GM12878 (cell line): ENCODE data around the gene IGF1R.

Experiments
- BRCA1 ChIP-seq: IDR thresholded peaks from 2 replicates; pipeline ENCODE4 v1.6.1; 2011; ENCODE audit warnings: low read depth, low read length, improper control_type of control experiment
- EZH2 ChIP-seq: IDR thresholded peaks from 2 replicates; pipeline ENCODE4 v1.6.1; 2012; ENCODE audit warnings: low read depth, mild to moderate bottlenecking, control low read depth, inconsistent platforms, low read length, borderline replicate concordance; ENCODE audit not compliant: control insufficient read depth
- POLR2A ChIP-seq: IDR thresholded peaks from 2 replicates; pipeline ENCODE4 v1.6.1; 2011; ENCODE audit warnings: low read depth, mild to moderate bottlenecking, low read length
- RFX5 ChIP-seq: IDR thresholded peaks from 2 replicates; pipeline ENCODE4 v1.6.1; 2011; ENCODE audit warnings: low read depth, low read length, improper control_type of control experiment
- SUZ12 ChIP-seq: fragments of 200-600 bp; sonication (generic); IDR thresholded peaks from one replicate; pipeline ENCODE4 v1.6.1; 2018; ENCODE audit warnings: antibody characterized with exemption, mild to moderate bottlenecking; ENCODE audit not compliant: unreplicated experiment
- TAF1 ChIP-seq: IDR thresholded peaks from 2 replicates; pipeline ENCODE4 v1.6.1; 2011; ENCODE audit warnings: mild to moderate bottlenecking, low read depth, low read length, borderline replicate concordance
- TF ChIP-seq, protein P1 (sequence below), 3 experiments: IDR thresholded peaks in 2 of 3; conservative IDR thresholded peaks in 1 of 3; 2 replicates each; pipeline ENCODE4 v1.5.1; 2011; ENCODE audit warnings: low read depth in 3 of 3, low read length in 3 of 3, mild to moderate bottlenecking in 3 of 3, control low read depth in 2 of 3, moderate library complexity in 2 of 3, inconsistent platforms in 1 of 3, mixed read lengths in 1 of 3; ENCODE audit not compliant: control insufficient read depth in 2 of 3, insufficient read depth in 1 of 3; ENCODE audit errors: extremely low read depth in 1 of 3

DNA sequence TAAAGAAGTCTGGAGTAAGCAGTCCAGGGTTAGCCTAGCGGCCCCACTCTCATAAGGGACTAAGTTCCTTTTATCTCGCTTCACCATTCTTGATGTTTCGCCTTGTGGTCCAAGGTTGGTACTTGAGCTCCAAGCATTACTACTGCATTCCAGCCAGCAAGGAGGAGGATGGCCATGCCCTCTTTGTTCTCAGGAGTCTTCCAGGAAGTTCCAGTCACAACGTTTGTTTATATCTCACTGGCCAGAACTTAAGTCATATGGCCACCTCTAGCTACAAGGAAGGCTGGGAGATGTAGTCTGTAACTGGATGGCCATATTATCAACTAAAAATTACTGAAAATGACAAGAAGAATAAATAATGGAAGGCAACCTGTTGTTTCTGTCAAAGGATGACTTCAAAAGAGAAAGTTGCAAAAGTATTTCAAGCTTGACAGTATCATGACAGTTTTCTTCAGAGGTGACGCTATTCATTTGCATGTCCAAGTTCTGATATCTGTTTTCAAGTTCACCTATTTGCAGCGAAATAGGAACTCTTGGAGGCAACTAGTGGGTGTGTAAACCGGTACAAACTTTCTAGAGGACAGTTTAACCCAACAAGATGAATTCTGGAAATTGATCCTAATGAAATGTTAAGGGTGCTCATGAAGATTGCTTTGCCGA is 240.6 kb downstream of the IGF1R start:
- TF ChIP-seq, protein P1, sequence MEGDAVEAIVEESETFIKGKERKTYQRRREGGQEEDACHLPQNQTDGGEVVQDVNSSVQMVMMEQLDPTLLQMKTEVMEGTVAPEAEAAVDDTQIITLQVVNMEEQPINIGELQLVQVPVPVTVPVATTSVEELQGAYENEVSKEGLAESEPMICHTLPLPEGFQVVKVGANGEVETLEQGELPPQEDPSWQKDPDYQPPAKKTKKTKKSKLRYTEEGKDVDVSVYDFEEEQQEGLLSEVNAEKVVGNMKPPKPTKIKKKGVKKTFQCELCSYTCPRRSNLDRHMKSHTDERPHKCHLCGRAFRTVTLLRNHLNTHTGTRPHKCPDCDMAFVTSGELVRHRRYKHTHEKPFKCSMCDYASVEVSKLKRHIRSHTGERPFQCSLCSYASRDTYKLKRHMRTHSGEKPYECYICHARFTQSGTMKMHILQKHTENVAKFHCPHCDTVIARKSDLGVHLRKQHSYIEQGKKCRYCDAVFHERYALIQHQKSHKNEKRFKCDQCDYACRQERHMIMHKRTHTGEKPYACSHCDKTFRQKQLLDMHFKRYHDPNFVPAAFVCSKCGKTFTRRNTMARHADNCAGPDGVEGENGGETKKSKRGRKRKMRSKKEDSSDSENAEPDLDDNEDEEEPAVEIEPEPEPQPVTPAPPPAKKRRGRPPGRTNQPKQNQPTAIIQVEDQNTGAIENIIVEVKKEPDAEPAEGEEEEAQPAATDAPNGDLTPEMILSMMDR (IDR thresholded peaks at IDR 0.05 in 2 of 3, conservative IDR thresholded peaks at IDR 0.05 in 1 of 3; ENCODE audit: control insufficient read depth in 2 of 3, extremely low read depth in 1 of 3, insufficient read depth in 1 of 3, low read depth in 3 of 3, low read length in 3 of 3) = no peak
- TF ChIP-seq RFX5 (no peak), POLR2A (no peak), EZH2 (no peak), SUZ12 (no peak), TAF1 (no peak), BRCA1 (no peak)
